ENCODE results near the gene TMEM72.

TMEM72 gene

DNA sequence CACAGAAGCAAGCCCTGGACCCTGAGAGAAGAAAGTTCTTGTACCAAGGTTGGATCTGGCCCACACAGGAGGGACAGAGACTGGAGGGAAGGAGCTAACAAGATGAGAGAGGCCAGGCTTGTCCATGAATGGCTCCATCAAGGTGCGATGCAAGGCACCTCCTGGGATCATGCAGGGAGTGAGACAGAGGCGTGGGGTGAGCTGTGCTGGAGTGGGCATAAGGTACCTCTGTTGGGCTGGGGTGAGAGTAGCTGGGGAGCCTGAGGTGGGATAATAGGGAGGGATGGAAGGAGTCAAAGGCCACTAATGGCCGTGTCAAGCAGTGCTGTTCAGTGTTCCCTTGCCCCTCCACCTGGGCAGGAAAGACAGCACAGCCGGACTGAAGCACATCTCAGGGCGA lies 9.9 kb downstream of the TMEM72 start:
- no peak for DNase-seq

DNA sequence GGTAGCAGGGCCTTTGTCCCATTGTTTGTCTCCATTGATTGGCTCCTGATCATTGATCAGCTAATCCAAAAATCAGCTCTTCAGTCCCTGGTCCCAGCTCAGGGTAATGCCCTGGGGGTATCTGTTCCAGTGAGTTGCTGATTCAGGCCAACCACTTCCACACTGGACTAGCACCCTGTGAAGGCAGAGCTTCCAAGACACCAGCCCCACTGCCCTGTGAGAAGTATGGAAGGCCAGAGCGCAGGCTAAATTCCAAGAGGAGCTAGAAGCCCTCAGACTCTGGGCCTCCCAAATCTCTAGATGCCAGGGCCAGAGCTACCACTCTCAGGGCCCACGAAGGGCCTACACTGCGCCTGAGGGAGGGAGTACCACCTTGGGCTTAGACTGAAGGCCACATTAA lies 10.4 kb downstream of the TMEM72 start:
- no peak for DNase-seq

DNA sequence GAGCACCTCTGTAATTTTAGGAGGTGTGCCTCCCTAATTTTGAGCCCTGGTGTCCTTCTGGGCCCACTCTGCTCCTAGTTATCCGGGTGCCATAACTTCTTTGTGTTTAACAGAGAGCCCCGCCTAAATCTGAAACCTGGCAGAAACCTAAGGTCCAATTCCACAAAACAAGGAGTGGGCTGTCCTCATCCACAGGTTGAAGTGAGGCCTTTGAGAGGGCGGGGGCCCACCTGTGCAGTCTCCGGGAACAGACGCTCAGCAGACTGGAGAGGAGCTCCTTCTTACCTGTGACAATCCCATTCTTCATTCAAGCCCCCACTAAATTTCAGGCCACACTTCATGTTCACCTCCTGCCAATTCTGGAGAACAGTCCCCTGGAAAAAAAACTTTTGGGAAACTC lies 10.9 kb downstream of the TMEM72 start:
- DNase-seq: no peak

DNA sequence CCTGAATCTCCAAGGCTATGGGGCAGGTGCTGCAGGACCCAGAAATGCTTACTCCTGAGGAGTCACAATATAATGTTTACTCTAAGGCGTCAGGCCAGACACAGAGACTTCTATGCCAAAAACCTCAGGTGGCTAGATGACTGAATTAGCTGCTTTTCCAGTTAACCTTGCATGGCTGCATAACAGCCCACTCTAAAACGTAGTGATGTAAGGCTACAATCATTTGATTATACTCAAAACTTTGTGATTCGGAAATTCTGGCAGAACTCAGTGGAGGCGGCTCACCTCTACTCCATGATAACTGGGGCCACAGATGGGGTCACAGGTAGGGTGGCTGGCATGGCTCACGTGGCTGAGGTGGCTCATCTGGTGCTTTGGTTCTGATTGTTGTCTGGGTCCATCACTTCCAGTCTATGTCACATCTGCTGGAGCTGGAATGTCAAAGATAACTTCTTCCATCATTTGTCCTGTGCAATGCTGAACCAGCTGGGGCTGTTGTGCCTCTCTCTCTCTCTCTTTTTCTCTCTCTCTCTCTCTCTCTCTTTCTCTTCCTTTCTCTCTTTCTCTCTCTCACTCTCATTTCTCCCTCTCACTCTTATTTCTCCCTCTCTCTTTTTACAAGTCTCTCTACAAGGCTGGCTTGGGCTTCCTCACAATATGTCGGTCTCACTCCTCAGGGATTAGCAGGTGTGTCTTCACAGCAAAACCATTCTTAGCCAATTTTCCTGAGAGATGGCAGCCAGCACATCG lies 11.8 kb downstream of the TMEM72 start:
- no peak for DNase-seq

DNA sequence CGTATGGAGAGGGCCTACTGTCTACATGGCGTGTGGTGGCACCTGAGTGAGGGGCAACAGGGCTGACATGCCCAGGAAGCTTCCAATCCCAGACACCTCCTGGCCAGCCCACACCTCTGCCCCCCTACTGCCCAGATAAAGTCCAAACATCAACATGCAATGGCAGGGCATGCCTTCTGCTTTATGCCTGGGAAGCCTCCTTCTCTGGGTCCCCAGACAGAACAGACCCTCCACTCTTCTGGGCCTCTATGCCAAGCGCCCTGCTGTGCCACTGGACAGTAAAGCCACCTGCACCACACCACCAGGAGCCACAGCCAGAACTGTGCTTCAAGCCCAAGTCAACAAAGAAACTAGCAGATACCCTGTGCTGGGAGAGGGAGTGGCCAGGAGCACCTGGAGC lies 12.5 kb downstream of the TMEM72 start:
- no peak for DNase-seq

DNA sequence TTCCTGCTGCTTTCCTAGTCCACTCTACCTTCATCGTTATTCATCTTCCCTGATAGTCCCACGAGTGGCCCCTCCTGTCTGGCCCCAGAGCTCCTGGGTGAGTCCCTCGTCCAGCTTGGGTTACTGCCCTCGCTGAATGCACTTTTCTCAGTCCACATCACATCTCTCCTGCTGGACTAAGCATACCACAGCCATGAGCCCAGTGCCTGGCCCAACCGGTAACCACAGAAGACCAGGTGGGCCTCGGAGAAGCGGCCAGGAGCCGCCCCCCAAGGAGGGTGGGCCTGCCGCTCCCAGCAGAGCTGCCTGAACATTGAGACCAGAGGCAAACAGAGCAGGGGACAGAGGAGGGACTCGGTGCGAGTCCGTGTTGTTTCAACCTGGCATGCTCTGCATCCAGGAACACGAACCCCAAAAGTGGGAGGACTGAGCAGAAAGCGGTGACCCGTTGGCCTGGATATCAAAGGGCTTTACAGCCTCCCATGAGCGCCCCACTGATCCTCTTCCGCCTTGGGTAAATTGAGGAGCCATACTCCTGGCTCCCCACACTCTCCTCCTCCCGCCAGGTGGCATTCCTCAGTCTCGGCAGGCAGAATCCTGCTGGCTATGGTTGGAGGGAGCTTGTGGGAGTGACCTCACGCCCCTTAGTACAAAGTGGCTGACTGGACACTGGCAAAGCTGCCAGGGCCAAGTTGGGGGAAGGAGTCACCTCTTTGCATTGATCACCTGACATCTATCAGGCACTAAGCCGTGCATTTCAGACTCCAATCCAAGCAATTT lies 13.3 kb downstream of the TMEM72 start:
- no peak for DNase-seq

DNA sequence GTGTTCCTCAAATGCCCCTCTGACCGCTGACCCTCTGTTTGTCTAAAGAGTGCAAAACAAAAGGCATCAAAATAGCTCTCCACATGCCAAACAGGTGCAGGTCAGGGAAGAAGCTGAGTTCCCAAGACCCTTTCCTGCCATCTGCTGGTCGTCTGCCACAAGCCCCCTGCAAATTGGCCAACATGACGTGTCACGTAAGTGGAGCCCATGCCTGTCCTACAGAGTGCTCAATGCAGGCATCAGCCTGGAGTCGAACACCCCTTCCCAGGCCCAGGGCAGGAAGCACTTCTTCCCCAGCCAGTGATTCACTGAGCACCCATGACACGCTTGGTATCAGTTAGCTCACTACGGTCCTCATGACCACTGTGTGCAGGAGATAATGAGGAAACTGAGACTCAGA lies 14.1 kb downstream of the TMEM72 start:
- no peak for DNase-seq

DNA sequence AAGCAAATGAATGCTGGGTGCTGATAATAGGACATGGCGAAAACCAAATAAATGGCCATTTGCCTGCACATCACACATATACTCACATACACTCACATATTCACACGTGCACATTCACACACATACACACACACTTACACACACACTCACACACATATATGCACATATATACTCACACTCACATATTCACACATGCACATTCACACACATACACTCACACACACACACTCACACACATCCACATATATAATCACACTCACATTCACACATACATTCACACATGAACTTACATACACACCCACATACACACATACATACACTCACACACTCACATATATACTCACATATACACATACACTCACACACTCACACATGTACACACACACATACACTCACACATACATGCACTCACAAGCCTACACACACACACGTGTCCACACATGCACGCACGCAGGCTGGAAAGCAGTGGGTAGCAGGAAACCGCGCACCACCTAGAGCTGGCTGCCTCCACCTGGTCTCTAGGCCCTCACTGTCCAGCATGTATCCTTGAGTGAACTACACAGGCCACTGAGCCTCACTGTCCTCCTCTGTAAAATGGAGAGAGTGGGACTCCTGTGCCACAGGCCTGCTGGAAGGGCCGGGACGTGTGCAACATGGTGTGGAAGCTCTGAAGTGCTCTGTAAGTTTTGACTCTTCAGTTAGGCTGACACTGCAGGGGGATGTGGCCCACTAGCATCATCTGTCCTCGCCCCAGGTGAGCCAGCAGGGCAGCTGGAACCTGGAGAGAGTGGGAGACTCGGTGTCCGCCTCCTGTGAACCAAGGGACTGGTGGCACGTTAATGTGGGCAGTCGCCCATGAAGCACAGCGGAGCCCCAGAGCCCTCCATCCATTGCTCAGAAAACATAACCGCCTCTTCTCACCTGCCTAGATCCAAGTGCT lies 14.9 kb downstream of the TMEM72 start:
- DNase-seq: no peak

DNA sequence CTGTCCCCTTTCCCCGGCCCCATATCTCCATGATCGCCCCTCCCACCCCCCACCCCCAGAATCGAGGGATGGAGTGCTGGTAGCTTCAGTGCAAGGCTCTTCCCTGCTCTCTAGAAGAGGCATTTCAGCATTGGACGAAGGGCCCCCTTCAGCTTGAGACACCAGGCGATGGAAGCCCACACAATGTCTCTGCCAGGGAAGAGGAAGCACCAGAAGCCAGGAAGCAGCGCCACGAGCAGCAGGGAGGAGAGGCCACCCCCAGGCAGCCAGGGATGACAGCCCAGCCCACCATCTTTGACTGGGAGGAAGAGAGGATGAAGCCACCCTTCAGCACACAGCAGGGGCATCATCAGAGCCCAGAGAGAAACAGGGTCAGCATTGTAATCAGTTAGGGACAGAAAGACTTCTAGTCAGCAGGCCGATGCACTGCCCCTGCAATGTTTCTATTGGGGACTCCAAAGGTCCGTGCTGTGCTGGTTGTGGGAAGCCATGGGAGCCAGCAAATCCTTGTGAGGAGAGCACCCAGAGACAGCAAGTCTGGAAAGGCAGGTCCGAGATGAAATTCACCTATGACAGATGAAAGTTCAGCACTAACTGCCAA lies 15.7 kb downstream of the TMEM72 start:
- DNase-seq: no peak

DNA sequence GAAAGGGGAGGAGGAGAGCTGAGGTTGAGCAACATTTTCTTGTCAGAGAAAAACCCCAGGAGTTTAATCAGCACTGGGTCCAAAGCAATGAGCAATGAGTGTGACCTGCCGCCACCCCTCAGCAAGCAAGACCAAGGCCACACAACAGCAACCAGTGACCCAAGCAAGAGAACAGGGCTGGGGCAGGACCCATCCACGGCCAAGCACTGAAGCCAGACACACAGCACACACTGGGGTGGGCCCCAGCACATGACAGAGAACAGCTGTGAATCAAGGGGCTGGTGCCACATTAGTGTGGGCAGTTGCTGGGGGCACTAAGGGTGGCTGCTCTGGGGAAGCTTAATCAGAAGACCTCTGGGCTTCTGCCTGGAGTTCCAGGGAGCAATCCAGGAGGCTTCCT lies 16.2 kb downstream of the TMEM72 start:
- DNase-seq: no peak

DNA sequence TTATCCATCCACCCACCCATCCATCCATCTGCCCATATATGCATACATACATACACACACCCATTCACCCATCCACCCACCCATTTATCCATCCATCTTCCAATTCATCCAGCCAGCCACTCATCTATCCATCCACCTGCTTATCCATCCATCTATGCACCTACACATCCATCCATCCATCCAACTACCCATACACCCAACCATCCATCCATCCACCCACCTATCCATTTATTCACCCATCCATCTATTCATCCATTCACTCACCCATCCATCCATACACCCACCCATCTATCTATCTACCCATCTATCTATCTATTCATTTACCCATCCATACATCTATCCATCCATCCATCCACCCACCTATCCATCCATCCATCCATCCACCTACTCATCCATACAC lies 17.3 kb downstream of the TMEM72 start:
- no peak for DNase-seq

DNA sequence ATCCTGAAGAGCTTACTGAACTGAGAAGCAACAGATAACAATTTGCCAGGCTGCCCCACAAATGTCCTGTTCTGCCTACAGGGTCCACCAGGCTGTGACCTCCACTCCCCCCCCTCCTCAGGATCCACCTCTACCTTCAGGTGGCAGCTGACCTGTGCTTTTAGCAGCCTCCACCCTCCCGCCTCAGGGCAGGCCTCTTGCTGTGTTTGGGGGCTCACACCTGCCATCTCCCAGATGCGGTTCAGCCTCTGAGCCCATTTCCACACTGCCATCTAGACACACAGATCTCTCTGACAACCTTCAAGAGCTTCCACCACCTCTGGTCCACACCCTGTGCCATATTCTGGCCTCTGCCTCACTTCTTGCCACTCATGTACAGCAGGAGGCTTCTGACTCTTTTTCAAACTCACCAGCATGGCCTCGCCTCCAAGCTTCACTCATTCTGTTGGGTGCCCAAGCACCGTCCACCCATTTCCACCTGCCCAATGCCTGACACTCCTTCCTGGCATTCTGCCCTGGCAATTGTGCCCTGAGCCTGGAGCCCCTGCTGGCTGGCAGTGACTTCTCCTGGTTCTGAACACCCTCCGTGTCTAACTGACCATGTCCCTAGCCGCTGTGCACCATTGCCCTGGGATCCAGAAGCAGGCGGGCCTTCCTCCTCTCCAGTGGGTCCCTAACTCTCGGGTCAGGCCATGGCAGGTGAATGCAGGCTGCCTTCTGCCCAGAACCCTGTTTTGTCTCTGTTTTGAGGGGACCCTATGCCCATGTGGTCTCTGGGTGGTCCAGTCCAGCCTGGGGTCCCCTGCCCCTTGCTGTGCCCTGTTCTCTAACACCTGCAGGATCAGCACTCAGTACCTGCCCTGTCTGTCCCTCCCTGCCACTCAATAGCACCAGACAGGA lies 18.5 kb downstream of the TMEM72 start:
- DNase-seq: no peak

DNA sequence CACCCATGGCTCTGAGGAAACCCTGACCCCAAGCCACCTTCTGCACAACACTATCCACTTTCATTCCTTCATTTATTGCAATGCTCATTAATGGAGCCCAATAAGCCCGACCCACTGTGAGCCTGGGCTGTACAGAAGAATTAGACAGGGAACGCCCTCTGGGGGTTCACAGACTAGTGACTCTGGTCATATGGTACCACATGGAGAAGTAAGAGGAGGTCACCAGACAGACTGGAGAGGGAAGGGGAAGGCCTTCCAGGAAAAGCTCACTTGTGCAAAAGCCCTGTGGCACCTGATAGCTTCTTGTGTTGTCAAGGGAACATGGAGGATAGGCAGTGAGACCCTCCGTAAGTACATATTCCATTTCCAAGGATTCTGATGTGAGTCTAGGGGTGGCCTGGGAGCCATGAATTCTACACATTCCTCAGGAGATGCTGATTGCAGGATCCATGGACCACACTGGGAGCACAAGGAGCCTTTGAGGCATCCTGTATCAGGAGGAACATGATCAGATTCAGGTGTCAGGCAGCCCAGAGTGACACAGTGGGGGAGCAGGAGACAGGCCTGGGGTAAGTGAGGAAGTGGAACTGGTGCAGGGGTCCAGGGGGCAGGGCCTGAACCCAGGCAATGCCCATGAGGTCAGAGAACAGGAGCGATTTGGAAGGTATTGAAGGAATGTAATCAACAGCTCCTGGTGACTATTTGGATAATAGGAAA lies 19.9 kb downstream of the TMEM72 start:
- no peak for DNase-seq

DNA sequence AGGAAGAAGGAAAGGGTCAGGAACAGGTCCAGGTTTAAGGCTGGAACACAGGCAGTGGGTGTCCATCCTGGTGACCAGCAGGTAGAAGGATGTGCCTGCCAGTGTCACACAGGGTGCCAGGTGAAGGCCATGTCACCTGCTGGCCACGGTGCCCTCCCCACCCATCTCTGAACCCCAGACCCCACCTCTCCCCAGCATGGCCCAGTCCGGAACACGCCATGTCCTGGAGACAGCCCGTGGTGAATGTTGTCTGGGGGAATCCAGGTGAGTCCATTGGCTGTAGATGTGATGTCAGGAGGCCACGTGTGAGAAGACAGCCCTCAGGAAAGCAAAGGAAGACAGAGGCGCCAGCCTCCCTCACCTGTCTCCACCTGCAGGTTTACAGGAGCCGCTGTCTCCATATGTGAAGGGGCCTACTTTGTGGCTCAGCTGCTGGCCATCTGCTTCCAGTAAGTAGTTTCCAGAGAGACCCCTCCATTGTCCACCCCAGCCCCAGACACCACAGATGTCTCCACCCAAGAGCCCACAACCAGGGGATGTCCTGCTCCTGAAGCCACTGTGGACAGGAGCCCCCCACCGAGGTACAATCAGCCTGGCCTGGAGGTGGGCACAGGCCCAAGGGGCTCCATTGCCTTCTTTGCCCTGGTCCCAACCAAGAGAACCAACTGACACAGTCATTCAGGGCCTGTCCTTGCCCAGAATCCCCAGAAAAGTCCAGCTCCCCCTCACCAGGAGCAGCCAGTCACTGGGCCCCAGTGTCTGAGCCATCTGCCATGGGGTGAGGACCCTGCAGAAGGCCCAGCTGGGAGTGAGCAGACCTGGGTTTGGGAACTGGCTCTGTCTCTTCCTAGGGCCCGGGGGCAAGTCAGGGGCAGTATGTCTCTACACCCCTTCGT lies 20.7 kb downstream of the TMEM72 start:
- DNase-seq: no peak

DNA sequence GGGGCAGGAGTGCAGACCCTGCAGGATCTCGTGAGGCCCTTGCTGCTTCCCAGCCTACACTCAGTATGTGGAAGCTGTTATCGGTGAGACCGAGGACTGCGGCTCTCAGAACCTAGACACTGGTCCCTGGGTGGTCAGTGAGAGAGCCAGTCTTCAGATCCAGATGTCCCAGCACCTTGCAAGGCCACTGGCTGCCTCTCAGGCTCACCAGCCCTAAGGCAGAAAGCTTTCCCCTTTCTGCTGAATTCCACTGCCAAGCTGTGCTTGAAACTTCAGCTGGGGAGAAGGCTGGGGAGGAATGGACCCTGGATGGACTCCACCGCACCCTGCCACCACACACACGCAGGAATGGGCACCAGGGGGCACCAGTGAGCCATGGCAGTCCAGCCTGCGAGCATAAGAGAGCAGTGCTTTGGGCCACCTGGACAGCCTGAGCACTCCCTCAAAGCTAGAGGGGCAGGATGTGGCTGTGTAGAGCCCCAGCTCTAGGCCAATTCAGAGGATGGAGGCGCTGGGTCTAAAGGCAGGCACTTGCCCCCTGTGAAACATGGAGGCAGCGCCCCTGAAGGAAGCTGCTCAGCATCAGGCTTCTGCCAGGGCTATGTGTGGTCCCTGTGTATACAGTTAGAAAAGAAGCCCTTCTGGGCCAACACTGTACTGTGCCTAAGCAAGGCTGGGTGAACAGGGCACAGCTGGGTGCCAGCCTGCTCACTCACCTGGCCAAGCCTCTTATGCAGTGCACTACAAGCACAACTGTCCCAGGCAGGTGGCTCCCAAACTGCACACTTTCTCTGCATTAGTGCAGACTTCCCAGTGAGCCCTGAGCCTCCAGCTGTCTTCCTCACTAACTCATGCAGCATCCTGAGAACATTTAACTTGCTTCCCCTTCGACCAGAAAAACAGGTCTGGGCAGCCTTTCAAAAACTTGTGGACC lies 21.6 kb downstream of the TMEM72 start:
- DNase-seq: peak; percentile 79

DNA sequence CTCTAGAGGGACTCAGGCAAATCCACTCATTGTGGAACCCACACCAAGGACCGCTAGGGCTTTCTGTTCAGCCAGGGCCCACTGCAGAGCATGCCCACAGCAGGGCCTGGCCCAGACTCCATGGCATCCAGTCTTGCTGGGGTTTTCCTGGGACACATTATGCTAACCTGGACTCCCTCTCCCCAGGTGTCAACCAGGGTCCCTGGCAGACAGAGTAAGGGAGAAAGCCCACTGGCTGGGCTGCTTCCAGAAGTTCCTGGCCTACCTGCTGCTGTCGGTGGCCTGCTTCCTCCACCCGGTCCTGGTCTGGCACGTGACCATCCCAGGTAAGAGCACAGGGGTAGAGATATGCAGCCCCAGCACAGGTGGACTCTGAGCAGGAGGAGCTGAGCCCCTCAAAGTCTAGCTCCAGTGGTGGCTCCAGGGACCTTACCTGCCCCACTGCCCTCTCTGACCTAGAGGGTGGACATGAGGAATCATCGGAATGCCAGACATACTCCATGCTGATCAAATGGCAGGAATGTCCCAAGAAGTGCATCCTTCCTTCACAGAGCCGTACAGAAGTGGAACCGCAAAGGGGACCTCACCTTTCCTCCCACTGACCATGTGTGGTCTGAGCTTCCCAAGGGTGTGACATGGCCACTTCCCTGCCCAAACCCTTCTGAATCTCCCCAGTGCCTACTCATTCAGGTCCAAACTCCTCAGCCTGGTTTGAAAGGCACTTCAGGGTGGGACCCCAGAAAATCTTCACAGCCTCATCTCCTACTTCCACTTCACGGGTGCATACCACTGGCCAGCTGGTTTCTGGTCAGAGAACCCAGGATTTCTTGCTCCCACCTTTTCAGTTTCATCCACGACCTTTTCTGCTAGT lies 22.5 kb downstream of the TMEM72 start:
- DNase-seq: no peak

DNA sequence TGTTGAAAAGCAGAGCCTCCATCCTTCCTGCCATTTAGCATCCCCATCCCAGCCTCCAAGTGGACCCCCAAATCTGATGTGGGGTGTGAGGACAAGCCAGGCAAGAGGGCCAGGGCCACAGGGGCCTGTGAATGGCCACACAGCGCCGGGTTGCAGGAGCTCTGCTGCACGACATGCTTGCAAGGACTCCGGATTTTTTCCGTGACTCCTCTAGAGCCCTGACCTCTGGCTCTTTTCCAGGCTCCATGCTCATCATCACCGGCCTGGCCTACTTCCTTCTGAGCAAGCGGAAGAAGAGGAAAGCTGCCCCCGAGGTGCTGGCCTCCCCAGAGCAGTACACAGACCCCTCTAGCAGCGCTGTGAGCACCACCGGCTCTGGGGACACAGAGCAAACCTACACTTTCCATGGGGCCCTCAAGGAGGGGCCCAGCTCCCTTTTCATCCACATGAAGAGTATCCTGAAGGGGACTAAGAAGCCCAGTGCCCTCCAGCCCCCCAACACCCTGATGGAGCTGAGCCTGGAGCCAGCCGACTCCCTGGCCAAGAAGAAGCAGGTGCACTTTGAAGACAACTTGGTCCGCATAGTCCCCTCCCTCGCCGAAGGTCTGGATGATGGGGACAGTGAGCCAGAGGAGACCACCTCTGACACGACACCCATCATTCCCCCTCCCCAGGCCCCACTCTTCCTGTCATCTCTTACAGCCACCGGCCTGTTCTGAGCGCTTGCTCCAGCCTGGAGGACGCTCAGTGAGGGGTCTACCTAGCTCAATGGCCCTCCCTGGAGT lies 23.5 kb downstream of the TMEM72 start:
- DNase-seq: no peak
